IPS DF 4.7 (cell line): ENCODE results near the gene ECT2L.

Source experiments
- DNase-seq: peaks from one replicate; pipeline ENCODE4 v3.0.0-alpha.2; 2013; ENCODE audit warnings: low spot score; ENCODE audit errors: extremely low read depth

The ECT2L gene, protein sequence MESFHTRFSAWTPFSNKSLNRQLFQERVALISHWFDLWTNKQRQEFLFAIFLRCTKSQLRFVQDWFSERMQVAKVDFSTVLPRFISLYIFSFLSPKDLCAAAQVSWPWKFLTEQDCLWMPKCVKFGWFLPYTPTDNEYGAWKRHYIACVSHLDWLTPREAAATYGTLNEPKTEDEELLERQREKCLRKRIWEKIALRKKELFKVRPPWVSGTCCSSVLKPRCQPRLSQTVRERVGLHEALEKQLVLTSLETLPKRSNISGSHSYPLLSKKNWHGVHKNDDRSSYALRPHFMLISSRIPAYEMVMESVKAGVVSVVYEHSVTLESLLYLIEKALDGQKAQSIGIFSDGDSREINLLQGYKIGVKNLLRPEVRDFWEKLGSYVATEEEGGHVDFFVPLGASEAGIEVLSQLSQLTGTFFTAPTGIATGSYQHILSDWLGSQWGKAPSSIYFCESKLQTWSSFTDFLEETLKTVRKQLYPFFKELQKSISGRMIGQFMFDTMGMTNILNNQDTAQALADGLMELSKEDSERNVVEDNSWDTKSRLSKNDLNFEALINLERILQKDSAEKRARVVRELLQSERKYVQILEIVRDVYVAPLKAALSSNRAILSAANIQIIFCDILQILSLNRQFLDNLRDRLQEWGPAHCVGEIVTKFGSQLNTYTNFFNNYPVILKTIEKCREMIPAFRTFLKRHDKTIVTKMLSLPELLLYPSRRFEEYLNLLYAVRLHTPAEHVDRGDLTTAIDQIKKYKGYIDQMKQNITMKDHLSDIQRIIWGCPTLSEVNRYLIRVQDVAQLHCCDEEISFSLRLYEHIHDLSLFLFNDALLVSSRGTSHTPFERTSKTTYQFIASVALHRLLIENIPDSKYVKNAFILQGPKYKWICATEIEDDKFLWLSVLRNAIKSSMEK

DNA sequence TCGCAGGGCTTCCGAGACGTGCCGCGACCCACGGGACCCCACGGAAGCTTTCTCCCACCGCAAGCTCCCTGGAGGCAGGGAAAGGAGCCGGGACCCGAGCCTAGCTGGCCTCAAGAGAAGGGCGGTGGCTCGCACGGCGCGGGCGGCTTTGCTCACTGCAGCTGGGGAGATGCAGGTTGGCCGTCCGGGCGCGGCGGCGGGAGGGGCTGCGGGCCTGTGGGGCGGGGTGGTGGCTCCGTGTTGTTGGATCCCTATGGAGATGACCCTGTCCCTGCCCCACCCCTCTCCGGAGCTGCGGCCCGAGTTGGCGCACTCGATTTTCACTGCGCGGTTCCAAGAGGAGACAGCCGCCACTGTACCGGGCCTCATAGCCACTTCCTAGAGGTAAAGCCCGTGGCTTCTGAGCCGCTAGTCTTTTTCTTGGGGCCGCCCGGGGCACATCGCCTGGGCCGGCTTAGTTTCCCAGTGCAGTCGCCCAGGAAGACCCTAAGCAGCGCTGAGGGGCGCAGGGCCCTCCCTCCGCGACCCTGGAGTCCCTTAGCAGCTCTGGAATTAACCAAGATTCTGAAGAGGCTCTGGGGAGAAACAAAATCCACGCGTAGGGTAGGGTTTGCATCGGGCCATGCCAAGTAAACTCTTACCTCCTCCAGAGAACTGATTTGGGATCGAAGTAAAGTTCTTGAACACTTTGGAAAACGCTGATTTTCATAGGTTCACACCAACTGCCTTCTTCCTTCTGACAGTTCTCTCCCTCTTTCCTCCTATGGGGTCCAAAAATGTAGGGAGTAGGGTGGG lies at the start of gene ECT2L:
Gene ECT2L (plus strand): TSS at position 279 of the 795 bp plus-strand sequence. CDS start 17,188 bp downstream, outside the sequence.
- DNase-seq: no peak

DNA sequence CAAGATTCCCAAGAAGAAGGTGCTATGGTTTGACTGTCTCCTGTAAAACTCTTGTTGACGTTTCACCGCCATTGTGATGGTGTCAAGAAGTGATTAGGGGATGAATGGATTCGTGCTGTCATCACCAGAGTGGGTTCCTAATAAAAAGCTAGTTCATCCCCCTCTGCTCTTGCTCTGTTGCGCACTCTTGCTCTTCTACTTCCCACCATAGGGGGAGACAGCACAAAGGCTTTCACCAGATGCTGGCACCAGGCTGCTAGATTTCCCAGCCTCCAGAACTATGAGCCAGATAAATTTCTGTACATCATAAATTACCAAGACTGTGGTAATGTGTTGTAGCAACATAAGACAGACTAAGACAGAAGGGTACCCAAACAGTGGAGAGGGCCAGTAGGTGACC lies 43.9 kb upstream of the ECT2L start:
- no peak for DNase-seq

DNA sequence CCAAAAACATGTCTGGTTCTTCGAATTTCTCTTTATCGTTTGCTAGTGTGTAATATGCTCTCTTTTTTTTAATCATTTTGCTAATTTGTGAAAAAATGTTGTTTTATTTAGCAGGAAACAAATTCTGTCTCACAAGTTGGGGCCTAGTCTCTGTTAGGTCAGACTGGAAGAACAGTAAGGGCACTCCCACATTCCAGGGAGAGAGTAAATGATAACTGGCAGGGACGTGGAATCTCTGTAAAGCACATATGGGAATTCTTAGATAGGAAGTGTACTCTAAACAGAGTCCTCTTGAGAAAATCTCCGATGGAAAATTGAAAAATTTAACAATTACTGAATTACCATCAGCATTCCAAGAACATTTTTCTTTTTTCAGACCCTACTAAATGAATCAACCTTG lies 38.8 kb upstream of the ECT2L start:
- DNase-seq: no peak

DNA sequence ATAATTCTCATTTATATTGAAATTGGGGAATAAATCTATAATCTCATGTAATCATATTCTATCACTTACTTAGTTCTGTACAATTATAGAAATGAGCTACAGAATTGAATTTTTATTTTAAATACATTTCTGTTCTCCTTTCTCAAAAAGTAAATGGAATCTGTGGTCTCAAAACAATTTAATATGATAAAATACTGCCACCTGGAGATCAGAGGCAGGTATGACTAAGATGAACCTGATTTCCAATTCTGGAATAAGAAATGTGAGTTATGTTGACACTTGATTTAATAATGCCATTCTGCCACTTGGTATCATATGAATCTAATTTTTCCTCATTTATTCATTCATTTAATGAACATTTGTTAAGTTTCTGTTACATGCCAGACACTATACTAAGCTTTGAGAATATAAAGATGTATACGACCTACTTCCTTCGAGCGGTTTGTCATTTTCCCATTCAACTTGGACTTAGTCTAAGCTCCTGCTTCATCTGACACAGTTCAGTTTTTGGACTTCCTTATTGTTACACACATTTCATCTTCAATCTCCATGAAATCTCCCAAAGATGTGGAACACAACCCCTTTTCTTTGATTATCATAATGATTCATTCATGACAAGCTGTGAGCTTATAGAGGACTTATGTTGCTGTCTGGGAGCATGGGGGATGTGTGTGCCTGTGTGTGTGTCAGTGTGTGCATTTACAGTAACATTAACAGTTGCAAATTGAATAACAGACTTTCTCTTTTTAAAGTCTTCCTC lies 29.8 kb upstream of the ECT2L start:
- no peak for DNase-seq

DNA sequence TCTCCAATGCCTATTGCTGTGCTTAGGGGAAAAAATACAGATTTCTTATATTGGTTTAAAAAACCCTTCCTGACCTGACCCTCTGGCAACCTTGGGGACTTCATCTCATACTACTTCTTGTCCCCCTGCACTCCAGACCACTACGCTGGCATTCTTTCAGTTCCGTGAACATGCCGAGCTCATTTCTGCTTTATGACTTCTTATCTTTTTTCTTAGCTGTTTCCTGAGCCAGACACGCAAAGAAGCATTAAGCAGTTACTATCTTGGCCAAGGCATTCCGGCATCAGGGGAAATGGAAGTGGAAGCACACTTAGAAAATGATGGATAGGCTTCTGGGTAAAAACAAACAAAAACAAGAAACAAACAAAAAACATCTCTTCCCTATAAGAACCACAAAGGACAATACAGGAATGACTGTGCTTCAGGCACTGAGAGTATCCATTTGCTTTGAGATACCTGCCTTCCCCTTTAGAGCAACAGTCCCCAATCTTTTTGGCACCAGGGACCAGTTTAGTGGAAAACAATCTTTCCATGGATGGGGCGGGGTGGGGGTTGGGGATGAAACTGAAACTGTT lies 26.7 kb upstream of the ECT2L start:
- DNase-seq: no peak

DNA sequence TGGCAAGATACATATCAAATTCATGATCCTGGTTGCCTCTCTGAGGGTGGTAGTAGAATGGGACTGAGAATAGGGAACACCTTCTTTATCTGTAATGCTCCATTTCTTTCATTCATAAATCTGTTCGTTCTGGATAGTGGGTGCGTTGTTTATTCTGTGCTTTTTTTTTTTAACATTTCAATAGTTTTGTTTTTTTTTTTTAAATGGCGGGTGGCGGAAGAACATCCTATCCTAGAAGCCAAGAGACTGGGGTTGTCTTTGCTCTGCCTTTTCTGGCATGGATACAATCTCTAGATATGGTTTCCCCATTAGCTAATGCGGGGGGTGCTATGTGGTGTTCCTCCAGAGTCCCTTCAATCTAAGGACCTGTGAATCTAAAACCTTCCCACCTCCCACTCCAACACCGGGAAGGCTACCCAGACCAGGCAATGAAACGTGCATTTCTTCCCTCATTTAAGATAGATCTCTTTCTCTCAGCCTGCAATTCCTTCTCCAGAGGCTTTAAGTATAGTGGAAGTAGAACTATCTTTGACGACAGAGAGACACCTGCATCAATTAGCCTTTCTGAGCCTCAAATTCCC lies 23.2 kb upstream of the ECT2L start:
- no peak for DNase-seq

DNA sequence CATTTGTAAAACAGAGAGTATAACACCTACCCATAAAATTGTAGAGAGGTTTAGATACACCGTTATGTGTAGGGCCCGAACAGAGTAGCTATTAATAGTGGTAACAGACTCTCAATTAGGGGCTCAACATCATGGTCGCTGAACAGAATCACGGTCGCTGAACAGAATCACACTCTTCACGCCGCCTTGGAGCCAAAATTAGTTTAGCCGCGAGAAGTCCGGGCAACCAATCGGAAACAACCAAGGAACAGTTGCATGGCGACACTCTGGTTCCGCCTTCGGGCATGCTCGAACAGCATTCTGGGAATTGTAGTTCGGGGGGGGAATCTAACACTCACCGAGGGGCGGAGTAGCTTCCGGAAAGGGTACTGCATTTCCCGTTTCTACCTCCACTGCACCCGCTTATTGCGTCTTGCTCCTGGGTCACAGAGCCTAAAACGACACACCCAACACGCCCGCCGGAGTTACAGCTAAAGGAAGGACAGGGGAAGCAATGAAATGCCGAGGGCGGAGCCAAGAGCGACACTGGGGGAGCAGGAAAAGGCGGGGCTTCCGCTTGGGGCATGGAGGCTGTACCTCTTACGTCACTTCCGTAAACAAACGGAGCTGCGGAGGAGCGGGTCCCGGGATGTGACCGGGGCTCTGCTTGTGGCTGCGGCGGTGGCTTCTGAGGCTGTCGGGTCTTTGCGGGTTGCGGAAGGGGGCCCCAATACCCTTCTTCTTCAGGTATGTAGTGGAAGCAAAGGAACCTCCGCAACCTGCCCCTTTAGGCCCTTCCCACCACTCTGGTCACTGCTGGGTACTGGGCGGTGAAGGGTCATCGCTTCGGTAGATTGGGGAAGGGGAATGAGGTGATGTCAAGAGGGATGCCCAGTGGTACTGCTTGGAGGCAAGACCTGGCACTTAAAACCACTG lies 22.5 kb upstream of the ECT2L start, which contains the start of gene CCDC28A:
Gene CCDC28A (plus strand): TSS at position 593 of the 915 bp plus-strand sequence. CDS start 2,352 bp downstream, outside the sequence.
- DNase-seq: peak; percentile 76

DNA sequence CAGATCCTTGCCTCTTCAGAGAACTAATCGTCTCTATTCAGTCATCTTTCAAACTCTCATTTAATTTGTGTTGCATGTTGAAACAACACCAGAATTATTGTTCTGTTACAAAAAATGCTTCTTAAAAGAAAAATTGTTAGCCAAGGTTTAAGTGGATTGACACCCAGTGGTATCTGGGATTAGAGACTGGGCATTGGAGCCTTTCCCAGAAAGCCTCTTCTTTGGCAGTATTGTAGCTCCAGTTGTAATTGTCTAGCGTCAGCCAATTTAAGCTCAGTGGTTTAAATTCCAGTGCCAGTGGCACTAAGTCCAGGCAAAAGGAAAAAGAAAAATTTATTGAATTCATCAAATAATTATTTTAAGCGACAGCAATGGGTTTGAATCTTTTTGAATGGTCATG lies 21.5 kb upstream of the ECT2L start:
- DNase-seq: no peak

DNA sequence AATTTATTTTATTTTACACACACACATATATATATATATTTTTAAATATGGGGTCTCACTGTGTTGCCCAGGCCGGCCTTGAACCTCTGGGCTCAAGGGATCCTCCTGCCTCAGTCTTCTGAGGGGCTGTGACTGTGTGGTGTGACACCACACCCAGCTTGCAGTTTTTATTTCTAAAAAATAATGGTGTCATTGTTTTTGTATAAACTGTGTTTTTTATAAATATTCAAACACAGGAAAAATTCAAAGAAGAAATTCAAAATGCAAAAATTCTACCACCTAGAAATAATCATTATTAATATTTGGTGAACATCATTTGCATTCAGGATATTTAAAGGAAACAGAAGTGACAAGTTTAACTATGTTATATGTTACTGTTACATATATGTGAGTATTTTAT lies 19.2 kb upstream of the ECT2L start:
- DNase-seq: no peak

DNA sequence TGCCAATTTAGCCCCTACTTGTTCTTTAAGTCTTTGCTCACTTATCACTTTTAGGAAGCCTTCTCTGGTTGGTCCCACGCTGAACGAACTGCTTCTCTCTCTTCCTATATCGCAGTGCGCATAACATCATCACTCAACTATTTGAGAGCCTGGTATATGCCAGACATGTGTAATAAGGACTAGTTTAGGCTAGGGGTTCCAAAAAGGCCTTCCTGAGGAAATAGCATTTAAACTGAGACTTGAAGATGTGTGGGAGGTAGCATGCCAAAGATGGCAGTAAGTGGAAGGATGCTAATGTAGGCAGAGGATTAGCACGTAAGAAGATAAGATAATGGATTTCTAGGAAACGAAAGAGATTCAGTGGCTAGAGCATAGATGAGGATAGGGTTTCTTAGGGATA lies 17.6 kb upstream of the ECT2L start:
- no peak for DNase-seq

DNA sequence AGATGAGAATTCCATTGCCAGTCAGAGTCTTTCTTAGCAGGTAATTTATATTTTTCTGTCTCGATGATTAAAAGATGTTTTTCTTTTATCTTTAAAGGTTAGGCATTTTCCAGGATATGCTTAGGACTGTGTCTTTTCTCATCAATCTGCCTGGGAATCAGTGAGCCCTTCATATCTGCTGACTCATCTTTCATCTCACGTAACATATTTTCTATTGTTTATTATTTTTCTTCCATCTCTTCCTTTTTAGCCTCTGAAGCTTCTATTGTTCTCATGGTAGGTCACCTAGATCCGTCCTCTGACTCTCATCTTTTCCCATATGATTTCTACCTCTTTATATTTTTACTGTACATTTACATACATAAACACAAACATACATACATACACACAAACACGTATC lies 13.6 kb upstream of the ECT2L start:
- no peak for DNase-seq

DNA sequence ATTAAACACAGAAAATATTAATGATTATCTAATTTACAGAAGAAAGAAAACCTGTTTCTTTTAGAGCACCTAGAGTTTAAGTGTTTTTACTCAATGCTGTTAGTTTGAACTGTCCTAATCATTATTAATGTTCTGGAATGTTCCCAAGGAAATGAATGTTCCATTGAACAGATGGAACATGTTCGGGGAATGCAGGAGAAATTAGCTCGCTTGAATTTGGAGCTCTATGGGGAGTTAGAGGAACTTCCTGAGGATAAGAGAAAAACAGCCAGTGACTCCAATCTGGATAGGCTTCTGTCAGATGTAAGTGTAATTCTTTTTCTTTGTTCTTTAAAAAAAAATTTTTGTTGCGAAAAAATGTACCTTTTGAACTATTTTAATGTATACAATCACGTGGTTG lies 10.8 kb upstream of the ECT2L start:
- no peak for DNase-seq

DNA sequence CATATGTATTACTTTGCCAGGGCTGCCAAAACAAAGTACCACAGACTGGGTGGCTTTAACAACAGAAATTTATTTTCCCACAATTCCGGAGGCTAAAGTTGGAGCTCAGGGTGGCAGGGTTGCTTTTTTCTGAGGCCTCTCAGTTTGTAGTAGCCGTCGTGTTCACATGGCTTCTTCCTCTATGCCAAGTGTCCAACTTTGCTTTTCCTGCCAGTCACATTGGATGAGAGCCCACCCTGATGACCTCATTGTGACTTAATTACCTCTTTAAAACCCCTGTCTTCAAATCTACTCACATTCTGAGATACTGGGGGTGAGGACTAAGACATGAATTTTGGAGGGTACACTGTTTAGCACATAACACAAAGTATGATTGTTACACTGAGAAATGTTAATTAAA lies 9.9 kb upstream of the ECT2L start:
- DNase-seq: no peak

DNA sequence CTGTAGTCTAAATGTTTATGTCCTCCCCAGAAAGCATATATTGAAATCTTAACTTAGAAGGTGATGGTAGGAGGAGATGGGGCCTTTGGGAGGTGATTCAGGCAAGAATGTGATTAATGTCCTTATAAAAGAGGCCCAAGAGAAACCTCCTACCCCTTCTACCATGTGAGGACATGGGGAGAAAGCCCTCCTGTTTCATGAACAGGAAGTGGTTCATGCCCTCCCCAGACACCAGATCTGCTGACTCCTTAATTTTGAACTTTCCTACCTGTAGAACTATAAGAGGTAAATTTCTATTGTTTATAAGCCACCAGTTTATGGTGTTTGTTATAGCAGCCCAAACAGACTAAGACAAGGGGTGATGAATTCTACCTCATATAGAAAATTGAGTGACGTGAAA lies 8.7 kb upstream of the ECT2L start:
- no peak for DNase-seq

DNA sequence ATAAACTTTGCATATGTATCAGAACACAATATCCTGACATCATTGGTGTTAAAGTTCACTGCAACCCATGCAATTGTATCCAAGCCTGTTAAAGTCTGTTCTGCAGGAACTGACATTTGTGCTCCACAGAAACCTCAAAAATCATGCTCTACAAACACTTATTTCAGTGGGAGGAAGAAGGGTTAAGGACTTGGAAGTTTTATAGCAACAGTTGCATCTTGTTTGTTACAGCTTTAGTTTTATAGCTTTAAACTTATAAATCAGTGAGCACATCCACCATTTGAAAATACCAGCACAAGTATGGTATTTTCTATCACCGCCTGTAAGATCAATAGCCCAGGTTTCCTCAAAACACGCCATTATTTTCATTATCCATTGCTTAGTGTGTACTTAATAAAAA lies 884 bp downstream of the ECT2L start:
- DNase-seq: no peak

DNA sequence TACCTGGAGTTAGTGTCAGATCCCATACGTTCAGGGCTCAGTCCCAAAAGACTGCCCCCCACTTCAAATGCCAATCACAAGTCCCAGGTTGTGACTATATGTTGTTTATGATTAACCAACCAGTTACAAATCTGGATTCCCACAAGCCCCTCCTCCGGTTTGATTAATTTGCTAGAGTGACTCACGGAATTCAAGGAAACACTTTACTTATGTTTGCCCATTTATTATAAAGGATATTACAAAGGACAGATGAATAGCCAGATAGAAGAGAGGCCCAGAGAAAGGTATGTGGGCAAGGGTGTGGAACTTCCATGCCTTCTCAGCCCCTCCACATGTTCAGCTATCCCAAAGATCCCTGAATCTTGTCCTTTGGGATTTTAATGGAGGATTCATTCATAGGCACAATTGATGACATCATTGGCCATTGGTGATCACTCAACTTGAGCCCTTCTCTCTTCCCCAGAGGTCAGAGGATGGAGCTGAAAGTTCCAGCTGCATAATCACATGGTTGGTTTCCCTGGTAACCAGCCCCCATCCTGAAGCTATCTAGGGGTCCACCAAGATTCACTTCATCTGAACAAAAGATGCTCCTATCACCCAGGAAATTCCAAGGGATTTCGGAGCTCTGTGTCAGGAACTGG lies 2.0 kb downstream of the ECT2L start:
- no peak for DNase-seq

DNA sequence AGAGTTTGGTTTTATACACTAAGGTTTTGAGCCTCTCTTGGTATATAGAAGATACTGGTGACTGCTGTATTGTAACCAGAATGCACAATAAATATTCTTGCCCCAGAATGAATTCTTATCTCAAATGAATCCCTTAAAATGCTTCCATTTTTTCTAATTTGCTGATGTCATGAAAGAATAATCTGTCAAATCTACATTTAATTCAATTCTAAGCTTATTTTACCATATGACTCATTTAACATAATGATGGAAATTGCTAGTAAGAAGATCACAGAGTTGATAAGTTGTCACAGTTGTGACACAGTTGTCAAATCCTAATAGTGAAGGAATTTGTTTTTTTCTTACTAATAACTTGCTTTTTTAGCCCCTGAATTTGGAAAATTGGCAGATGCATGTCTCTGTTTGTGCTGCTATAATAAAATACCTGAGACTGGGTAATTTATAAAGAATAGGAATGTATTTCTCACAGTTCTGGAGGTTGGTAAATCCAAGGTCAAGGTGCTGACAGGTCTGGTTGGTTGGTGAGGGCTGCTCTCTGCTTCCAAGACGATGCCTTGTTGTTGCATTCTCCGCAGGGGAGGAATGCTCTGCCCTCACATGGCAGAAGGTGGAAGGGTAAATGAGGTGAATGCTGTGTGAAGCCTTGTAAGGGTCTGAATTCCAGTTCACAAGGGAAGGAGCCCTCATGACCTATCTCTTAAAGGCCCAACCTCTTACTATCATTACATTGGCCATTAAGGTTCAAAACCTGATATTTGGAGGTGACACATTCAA lies 4.7 kb downstream of the ECT2L start:
- DNase-seq: peak; percentile 75

DNA sequence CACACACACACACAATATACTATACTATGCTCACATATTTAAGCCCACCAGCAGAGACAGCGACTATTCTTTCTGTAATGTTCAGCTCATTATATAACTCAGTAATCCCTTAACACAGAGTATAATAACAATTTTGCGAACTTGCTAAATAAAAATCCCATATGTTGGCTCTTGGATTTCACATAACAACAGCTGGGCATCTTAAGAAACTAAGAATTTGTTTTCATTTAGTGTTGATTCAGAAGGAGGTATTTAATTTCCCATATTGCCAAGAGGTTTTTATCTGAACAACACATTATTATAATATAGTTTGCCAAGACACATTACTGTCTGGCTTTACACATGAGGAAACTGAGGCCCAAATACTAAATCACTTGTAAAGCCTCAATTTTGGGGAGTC lies 7.4 kb downstream of the ECT2L start:
- DNase-seq: no peak
